ENCODE measurements around the gene FGFR3. TPM values are rescaled to one million over a fixed set of nuclear protein-coding genes. Genes with fewer than 3 reads are reported as not detected.

Gene FGFR3
- total and polyA plus RNA-seq, 9 of the 15 experiments (the other 6 are each of a cell fraction or from before 2014, with no cell fraction given) = 1.2 to 60.4 (median 12.7) TPM

DNA sequence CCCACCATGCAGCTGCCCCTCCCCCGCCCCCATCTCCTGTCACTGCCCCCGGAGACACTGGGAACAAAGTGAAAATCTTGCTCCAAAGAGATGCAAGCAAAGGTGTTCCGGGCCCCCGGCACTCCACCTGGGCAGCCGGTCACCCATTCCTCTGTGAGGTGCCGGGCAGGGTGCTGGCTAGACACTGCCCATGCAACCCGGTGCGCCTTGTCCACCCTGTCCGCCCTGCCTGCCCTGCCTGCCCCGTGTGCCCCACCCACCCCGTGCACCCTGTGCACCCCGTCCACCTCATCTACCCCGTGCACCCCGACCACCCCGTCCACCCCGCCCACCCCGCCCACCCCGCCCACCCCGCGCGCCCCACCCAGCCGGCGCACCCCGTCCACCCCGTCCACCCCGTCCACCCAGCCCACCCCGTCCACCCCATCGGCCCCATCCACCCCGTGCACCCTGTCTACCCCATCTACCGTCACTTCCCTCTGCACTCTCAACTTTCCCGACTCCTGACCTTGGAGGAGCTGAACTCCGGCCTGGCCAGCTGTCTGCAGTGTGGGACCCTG lies 31.9 kb upstream of the FGFR3 start:
- Histone ChIP-seq H3K9me1 (ENCODE audit: control insufficient read depth, insufficient read depth, low read length) (no peaks in the 10 kb centered on the region), H4K20me1 (replicated peaks; ENCODE audit: control insufficient read depth, insufficient read depth, low read length) (0 out of 2 replicates have a peak, but pooled peaks cover 2% of the 10 kb centered on the region), H2AFZ (ENCODE audit: low read depth, low read length) (no peak overlapping the region), H3K27me3 (ENCODE audit: control insufficient read depth in 2 of 2, insufficient read depth in 2 of 2, low read length in 2 of 2) (no peaks in the 10 kb centered on the region), H3K27ac (ENCODE audit: extremely low read depth, low read depth, low read length) (no peak overlapping the region), H3K36me3 (ENCODE audit: control insufficient read depth, insufficient read depth, low read length) (no peaks in the 10 kb centered on the region), H3K79me2 (ENCODE audit: control insufficient read depth, insufficient read depth, low read length) (no peaks in the 10 kb centered on the region), H3K4me1 (replicated peaks in 1 of 2; ENCODE audit: control insufficient read depth in 2 of 2, insufficient read depth in 2 of 2, low read length in 2 of 2) (peaks cover 0 to 90% of the 10 kb centered on the region in 2 experiments; a peak in 3 of 5 replicates), H3K9ac (ENCODE audit: insufficient read depth in 1 of 2, low read depth in 2 of 2, low read length in 2 of 2) (no peak overlapping the region), H3K4me3 (no peak overlapping the region), H3K4me2 (ENCODE audit: insufficient read depth, low read length) (no peak overlapping the region), H3K9me3 (replicated peaks; ENCODE audit: control insufficient read depth, insufficient read depth, low read depth, low read length) (no peaks in the 10 kb centered on the region)
- WGBS (ENCODE audit: insufficient coverage, low coverage, missing lambda C conversion rate) = 15% methylated on average over 14 of the region's 32 CpGs
- ATAC-seq = no peak
- BruUV-seq (replicated peaks) = no TSS peak
- intact Hi-C loops (cut with micrococcal nuclease) (no loop called here), in situ Hi-C loops (cut with MboI) (no loop called here)
- FAIRE-seq = no peak
- DNase-seq (ENCODE audit: extremely low read depth in 1 of 4, low spot score in 3 of 4) = peak in 2 of 4 experiments; percentile 51 to 55
- ChIA-PET CTCF (ENCODE audit: low intra/inter-chr PET ratio) (no interaction called here), POLR2A (interaction anchor here (0.7 kb wide), 1 partner anchor 53 kb away, joined by 3 read pairs; no protein-coding TSS in a partner anchor)
- TF ChIP-seq MAFK (IDR thresholded peaks at IDR 0.05; ENCODE audit: low read length) = no peak
- no peak for TF ChIP-seq SREBF1 (IDR thresholded peaks at IDR 0.05; ENCODE audit: borderline replicate concordance, low read depth, low read length)
- TF ChIP-seq NELFE (IDR thresholded peaks at IDR 0.05; ENCODE audit: insufficient read depth, insufficient read length) = no peak
- no peak for TF ChIP-seq ZFP30 (CRISPR knock-in tag; IDR thresholded peaks at IDR 0.05; ENCODE audit: borderline replicate concordance)
- no peak for TF ChIP-seq ZFP36 (IDR thresholded peaks at IDR 0.05; ENCODE audit: low read depth, low read length, partially characterized antibody)
- no peak for TF ChIP-seq SP2 (IDR thresholded peaks at IDR 0.05; ENCODE audit: extremely low read depth, low read depth, low read length, poor library complexity, severe bottlenecking)
- TF ChIP-seq MIER1 (IDR thresholded peaks at IDR 0.05; ENCODE audit: low read depth) = no peak
- TF ChIP-seq TBL1XR1 (IDR thresholded peaks at IDR 0.05; ENCODE audit: low read length in 2 of 2) = no peak
- TF ChIP-seq, protein P1, sequence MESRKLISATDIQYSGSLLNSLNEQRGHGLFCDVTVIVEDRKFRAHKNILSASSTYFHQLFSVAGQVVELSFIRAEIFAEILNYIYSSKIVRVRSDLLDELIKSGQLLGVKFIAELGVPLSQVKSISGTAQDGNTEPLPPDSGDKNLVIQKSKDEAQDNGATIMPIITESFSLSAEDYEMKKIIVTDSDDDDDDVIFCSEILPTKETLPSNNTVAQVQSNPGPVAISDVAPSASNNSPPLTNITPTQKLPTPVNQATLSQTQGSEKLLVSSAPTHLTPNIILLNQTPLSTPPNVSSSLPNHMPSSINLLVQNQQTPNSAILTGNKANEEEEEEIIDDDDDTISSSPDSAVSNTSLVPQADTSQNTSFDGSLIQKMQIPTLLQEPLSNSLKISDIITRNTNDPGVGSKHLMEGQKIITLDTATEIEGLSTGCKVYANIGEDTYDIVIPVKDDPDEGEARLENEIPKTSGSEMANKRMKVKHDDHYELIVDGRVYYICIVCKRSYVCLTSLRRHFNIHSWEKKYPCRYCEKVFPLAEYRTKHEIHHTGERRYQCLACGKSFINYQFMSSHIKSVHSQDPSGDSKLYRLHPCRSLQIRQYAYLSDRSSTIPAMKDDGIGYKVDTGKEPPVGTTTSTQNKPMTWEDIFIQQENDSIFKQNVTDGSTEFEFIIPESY (CRISPR knock-in tag; IDR thresholded peaks at IDR 0.05) = no peak
- TF ChIP-seq, protein P2, sequence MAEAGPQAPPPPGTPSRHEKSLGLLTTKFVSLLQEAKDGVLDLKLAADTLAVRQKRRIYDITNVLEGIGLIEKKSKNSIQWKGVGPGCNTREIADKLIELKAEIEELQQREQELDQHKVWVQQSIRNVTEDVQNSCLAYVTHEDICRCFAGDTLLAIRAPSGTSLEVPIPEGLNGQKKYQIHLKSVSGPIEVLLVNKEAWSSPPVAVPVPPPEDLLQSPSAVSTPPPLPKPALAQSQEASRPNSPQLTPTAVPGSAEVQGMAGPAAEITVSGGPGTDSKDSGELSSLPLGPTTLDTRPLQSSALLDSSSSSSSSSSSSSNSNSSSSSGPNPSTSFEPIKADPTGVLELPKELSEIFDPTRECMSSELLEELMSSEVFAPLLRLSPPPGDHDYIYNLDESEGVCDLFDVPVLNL (CRISPR knock-in tag; IDR thresholded peaks at IDR 0.05; ENCODE audit: low read depth) = no peak
- TF ChIP-seq, protein P3, sequence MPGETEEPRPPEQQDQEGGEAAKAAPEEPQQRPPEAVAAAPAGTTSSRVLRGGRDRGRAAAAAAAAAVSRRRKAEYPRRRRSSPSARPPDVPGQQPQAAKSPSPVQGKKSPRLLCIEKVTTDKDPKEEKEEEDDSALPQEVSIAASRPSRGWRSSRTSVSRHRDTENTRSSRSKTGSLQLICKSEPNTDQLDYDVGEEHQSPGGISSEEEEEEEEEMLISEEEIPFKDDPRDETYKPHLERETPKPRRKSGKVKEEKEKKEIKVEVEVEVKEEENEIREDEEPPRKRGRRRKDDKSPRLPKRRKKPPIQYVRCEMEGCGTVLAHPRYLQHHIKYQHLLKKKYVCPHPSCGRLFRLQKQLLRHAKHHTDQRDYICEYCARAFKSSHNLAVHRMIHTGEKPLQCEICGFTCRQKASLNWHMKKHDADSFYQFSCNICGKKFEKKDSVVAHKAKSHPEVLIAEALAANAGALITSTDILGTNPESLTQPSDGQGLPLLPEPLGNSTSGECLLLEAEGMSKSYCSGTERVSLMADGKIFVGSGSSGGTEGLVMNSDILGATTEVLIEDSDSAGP (CRISPR knock-in tag; IDR thresholded peaks at IDR 0.05) = no peak
- TF ChIP-seq ESRRB (CRISPR knock-in tag; IDR thresholded peaks at IDR 0.05; ENCODE audit: borderline replicate concordance) = no peak
- TF ChIP-seq ZBED1 (IDR thresholded peaks at IDR 0.05) = no peak
- TF ChIP-seq, protein P4, sequence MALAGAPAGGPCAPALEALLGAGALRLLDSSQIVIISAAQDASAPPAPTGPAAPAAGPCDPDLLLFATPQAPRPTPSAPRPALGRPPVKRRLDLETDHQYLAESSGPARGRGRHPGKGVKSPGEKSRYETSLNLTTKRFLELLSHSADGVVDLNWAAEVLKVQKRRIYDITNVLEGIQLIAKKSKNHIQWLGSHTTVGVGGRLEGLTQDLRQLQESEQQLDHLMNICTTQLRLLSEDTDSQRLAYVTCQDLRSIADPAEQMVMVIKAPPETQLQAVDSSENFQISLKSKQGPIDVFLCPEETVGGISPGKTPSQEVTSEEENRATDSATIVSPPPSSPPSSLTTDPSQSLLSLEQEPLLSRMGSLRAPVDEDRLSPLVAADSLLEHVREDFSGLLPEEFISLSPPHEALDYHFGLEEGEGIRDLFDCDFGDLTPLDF (CRISPR knock-in tag; IDR thresholded peaks at IDR 0.05) = no peak
